Immature natural killer cell (primary cell): ENCODE data around the gene MEIS2. TPM values are rescaled to one million over a fixed set of nuclear protein-coding genes. Genes with fewer than 3 reads are reported as not detected.
A peak's percentile ranks its signal among the peaks of the same experiment; 100 is the strongest.

Experiments used
- DNase-seq, 3 donors: peaks; one replicate each; pipeline ENCODE4 v3.0.0; 2022; ENCODE audit warnings: mixed read lengths in 1 of 3
- H3K27ac Mint-ChIP-seq, 6 donors: one replicate each; pipeline ENCODE4 v1.8.0; 2020; ENCODE audit warnings: mixed read lengths in 6 of 6, mild to moderate bottlenecking in 5 of 6, inconsistent platforms in 4 of 6, moderate library complexity in 3 of 6
- H3K27me3 Mint-ChIP-seq, 3 donors: one replicate each; pipeline ENCODE4 v1.8.0; 2020 to 2021; ENCODE audit warnings: low read depth in 3 of 3, mild to moderate bottlenecking in 3 of 3, mixed read lengths in 3 of 3, moderate library complexity in 3 of 3, inconsistent platforms in 1 of 3
- H3K36me3 Mint-ChIP-seq, 3 donors: one replicate each; pipeline ENCODE4 v1.8.0; 2020; ENCODE audit warnings: mixed read lengths in 3 of 3, inconsistent platforms in 2 of 3, mild to moderate bottlenecking in 2 of 3
- H3K4me1 Mint-ChIP-seq, 2 donors: one replicate each; pipeline ENCODE4 v1.8.0; 2020; ENCODE audit warnings: inconsistent platforms in 2 of 2, mild to moderate bottlenecking in 2 of 2, mixed read lengths in 2 of 2, moderate library complexity in 1 of 2
- H3K4me3 Mint-ChIP-seq, 5 donors: one replicate each; pipeline ENCODE4 v1.8.0; 2020; ENCODE audit warnings: mild to moderate bottlenecking in 5 of 5, mixed read lengths in 5 of 5, inconsistent platforms in 3 of 5, moderate library complexity in 3 of 5
- H3K9me3 Mint-ChIP-seq, 6 donors: one replicate each; pipeline ENCODE4 v1.8.0; 2020; ENCODE audit warnings: mild to moderate bottlenecking in 6 of 6, mixed read lengths in 6 of 6, inconsistent platforms in 4 of 6, moderate library complexity in 3 of 6
- polyA plus RNA-seq, 3 donors: library from polyadenylated mRNA; unstranded; fragments of 300-500 nt; fragmentation: Illumina TruSeq; gene quantifications; one replicate each; pipeline ENCODE4 v1.2.3, GENCODE V29; 2021

The MEIS2 gene
- not detected for polyA plus RNA-seq

DNA sequence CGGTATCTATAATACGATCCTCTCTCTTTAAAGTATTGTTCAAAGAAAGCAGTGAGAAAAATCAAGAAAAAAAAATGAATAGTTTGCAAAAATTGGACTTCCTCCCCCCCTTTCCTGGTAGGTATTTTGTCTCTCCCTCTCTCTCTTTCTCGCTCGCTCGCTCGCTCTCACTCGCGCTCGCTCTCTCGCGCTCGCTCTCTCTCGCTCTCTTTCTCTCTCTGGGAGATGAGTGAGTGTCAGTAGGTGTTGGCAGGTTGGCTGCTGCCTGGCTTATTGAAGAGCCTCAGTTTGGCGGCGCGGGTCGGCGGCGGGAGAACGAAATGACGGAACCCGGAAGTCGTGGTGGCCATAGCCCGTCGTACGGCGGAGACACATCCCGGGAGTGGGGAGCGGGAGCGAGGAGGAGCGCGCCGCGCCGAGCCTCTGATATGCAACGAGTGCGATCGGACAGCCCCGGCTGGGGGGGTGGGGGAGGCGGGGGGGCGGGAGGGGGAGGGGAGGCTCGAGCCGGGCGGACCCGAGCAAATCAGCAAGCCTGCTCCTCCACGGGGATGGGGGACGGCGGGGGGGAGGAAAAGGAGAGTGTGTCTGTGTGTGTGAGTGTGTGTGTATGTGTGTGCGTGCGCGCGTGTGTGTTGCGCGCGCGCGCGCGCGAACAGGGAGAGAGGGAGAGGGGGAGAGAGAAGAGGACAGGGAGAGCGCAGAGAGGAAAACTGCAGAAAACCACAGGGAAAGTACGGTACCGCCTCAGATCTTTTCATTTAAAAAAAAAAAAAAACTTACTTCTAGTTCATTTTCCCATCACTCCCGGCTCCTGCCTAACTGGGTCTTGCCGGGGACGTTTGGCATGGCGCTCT, at the start of gene MEIS2:
TSS of gene MEIS2 (minus strand) at position 441 of the 857 bp plus-strand sequence. CDS start 1,083 bp downstream, outside the sequence.
- Mint-ChIP-seq H3K27me3 (peaks cover 29 to 64% (median 60%) of the 10 kb centered on the region in 3 donors), H3K4me3 (peak within 1 kb of the TSS; percentile 86 to 99 (median 97)), H3K9me3 (peaks cover 9 to 22% (median 11%) of the 10 kb centered on the region in 6 donors), H3K4me1 (peaks cover 49 to 63% of the 10 kb centered on the region in 2 donors), H3K27ac (peak within 1 kb of the TSS; percentile 40 to 73 (median 66)), H3K36me3 (peaks cover 0 to 3% (median 0%) of the 10 kb centered on the region in 3 donors)
- peak; percentile 28 to 37 (median 36) for DNase-seq

DNA sequence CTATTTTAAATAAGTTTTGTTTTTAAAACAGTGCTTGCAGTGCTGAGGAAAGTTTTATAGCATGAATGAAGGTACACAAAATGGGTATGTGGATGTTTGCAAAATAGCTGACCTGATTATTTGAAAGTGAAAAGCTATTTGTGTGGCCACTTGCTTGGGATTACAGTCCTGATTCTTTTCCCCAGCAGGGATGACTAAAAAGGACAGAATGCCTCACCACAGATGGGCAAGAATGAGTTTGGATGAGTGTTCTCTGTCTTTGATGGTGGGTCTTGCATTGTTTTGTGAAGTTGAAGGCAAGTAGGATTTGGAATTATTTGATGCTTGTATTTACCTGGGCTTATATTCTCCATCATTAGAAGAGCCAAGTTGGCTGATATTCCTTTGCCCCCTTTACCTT, 48.8 kb upstream of the MEIS2 start:
- H3K4me3 Mint-ChIP-seq = no peak overlapping the region
- peaks cover 0 to 6% (median 3%) of the 10 kb centered on the region in 6 donors for H3K9me3 Mint-ChIP-seq
- peaks cover 0 to 2% (median 0%) of the 10 kb centered on the region in 3 donors for H3K27me3 Mint-ChIP-seq
- H3K36me3 Mint-ChIP-seq = no peaks in the 10 kb centered on the region
- no peak for DNase-seq
- H3K27ac Mint-ChIP-seq = no peak overlapping the region
- no peaks in the 10 kb centered on the region for H3K4me1 Mint-ChIP-seq

DNA sequence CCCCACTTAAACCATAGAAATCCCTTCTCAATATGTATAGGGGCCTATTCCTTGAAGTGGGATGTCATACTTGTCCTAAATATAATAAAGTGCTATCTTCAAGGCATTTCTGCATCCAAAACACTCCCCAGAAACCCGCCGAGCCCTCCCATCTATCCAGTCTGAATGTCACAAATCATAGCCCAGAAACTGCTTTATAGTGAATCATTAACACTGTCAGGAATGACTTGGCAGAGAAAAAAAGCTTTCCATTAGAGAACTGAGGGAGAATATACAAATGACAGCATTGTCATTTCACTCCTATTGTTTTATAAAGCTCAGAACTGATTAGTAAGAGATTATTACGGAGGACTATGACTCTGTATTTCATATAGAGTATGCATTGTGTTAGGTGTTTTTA, 48.4 kb upstream of the MEIS2 start:
- H3K36me3 Mint-ChIP-seq = no peaks in the 10 kb centered on the region
- peaks cover 0 to 2% (median 0%) of the 10 kb centered on the region in 3 donors for H3K27me3 Mint-ChIP-seq
- DNase-seq = no peak
- H3K4me1 Mint-ChIP-seq = no peaks in the 10 kb centered on the region
- peaks cover 0 to 4% (median 3%) of the 10 kb centered on the region in 6 donors for H3K9me3 Mint-ChIP-seq
- H3K4me3 Mint-ChIP-seq = no peak overlapping the region
- no peak overlapping the region for H3K27ac Mint-ChIP-seq

- no peaks in the 10 kb centered on the region for H3K4me1 Mint-ChIP-seq
- no peaks in the 10 kb centered on the region for H3K27me3 Mint-ChIP-seq
- no peaks in the 10 kb centered on the region for H3K36me3 Mint-ChIP-seq
- no peak for DNase-seq
- H3K9me3 Mint-ChIP-seq = no peaks in the 10 kb centered on the region
- H3K4me3 Mint-ChIP-seq = no peak overlapping the region
- H3K27ac Mint-ChIP-seq = no peak overlapping the region
These were observed 43.0 kb upstream of the MEIS2 start for GRCh38 chr15:37143351-37143750.

DNA sequence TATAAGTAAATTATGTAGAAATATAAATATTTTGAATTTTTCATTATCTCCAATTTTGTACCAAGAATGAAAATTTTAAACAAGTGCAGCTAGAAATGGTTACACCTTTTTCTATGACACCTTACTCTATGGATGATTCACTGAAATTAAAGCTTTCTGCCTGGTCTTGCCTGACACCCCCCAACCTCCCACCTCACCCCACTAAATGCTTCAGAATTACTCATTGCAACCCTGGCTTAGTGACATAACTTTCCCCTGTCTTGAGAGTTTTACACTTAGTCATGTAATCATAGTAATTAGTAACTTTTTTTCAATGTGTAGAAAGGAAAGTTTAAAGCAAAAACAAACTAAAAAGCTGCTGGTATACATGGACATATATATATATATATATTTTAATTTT, 42.0 kb upstream of the MEIS2 start:
- Mint-ChIP-seq H3K4me1 (no peaks in the 10 kb centered on the region), H3K4me3 (no peak overlapping the region), H3K27me3 (peaks cover 0 to 3% (median 2%) of the 10 kb centered on the region in 3 donors), H3K27ac (no peak overlapping the region), H3K36me3 (no peaks in the 10 kb centered on the region), H3K9me3 (no peaks in the 10 kb centered on the region)
- DNase-seq = no peak

DNA sequence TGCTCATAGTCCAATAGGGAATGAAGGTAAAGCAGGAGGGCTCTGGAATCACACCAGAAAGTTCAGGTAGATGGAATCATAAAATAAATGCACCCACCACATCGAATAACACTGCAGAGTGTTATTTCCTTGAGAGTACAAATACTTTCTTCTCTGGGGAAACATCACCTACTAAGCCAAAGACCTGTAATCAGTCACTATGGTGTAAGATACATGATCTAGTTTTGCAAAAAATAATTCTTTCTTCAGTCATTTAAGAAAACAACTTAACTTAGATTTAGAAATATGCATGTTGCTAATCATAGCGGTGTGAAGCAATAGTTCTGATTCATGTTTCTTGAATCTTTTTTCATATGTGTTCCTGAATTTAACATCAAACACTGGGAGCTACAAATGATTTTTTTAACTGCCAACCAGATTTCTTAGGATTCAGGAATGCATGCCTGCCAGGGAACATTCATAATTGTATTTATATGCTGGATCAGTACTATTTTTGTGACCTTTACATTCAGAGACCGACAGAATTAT, 40.2 kb upstream of the MEIS2 start:
- Mint-ChIP-seq H3K36me3 (no peaks in the 10 kb centered on the region), H3K27me3 (peaks cover 0 to 3% (median 2%) of the 10 kb centered on the region in 3 donors), H3K4me1 (no peaks in the 10 kb centered on the region), H3K27ac (no peak overlapping the region), H3K4me3 (no peak overlapping the region), H3K9me3 (peaks cover 0 to 2% (median 0%) of the 10 kb centered on the region in 6 donors)
- no peak for DNase-seq

- Mint-ChIP-seq H3K4me1 (no peaks in the 10 kb centered on the region), H3K4me3 (no peak overlapping the region), H3K9me3 (peaks cover 0 to 2% (median 0%) of the 10 kb centered on the region in 6 donors), H3K27me3 (peaks cover 0 to 3% (median 2%) of the 10 kb centered on the region in 3 donors), H3K27ac (no peak overlapping the region), H3K36me3 (no peaks in the 10 kb centered on the region)
- no peak for DNase-seq
These were observed 38.4 kb upstream of the MEIS2 start for GRCh38 chr15:37138591-37139215.

DNA sequence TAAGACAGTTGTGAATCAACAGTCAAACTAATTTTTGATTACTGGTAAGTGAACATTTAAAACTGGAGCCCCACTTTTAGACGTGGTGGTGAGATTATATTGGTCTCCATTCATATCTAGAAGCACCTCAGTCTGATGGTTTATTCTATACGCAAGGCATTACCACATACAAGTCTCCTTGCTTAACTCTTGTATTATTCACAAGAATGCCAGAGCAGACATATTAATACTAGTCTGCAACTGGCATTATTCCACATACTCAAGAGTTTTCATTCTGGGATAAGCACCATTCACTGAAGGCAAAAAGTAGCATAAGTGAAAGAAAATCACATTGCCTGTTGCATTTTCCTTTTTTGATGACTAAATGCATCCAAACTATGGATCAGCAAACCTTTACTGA, 36.9 kb upstream of the MEIS2 start:
- H3K36me3 Mint-ChIP-seq = no peaks in the 10 kb centered on the region
- no peak overlapping the region for H3K4me3 Mint-ChIP-seq
- peaks cover 0 to 4% (median 3%) of the 10 kb centered on the region in 3 donors for H3K27me3 Mint-ChIP-seq
- H3K4me1 Mint-ChIP-seq = no peaks in the 10 kb centered on the region
- H3K27ac Mint-ChIP-seq = no peak overlapping the region
- DNase-seq = no peak
- H3K9me3 Mint-ChIP-seq = peaks cover 0 to 2% (median 0%) of the 10 kb centered on the region in 6 donors

GRCh38 chr15:37136666-37137065, 36.3 kb upstream of the MEIS2 start:
- no peak overlapping the region for H3K27ac Mint-ChIP-seq
- H3K36me3 Mint-ChIP-seq = no peaks in the 10 kb centered on the region
- peaks cover 0 to 4% (median 3%) of the 10 kb centered on the region in 3 donors for H3K27me3 Mint-ChIP-seq
- DNase-seq = no peak
- no peak overlapping the region for H3K4me3 Mint-ChIP-seq
- peaks cover 0 to 2% (median 0%) of the 10 kb centered on the region in 6 donors for H3K9me3 Mint-ChIP-seq
- no peaks in the 10 kb centered on the region for H3K4me1 Mint-ChIP-seq

DNA sequence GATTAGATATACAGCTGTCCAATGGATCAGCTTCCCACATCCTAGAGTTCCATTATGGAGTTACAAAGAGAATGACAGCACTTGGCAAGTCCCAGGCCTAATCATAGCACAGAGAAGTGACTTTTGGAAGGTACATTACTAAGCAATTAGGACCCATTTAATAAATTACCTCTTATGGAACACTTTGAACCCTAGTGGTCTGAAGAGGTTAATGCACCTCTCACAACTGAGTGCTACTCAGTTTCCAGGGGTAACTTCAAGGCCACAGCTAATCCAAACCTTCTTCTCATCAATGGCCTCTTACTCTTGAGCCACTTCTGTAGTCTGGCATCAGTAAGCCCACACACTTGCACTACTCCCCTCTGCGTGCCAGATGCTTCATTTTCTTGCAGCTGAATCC, 34.9 kb upstream of the MEIS2 start:
- Mint-ChIP-seq H3K27ac (no peak overlapping the region), H3K4me1 (no peaks in the 10 kb centered on the region), H3K36me3 (no peaks in the 10 kb centered on the region), H3K4me3 (no peak overlapping the region), H3K9me3 (peaks cover 0 to 2% (median 0%) of the 10 kb centered on the region in 6 donors), H3K27me3 (peaks cover 3 to 4% (median 3%) of the 10 kb centered on the region in 3 donors)
- no peak for DNase-seq

DNA sequence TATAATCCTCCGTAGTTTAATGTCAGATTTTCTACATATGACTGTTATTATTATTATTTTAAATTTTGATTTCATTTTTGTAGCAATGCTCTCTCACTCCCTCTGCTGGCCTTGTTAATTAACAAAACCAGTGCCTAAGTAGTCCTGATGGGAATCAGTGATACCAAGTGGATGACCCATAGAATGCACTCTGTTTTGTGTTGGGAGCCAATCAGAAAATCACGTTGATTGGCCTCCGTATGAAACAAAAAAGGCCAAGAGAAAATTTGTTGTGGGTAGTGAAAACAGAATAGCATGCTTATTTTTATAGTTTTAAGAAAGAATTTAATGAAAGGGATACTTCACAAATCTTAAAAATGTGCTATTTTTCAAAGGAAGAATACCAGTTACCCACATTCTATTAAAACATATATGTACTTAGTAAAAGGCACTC, 34.4 kb upstream of the MEIS2 start:
- Mint-ChIP-seq H3K9me3 (peaks cover 0 to 2% (median 0%) of the 10 kb centered on the region in 6 donors), H3K4me3 (no peak overlapping the region), H3K4me1 (no peaks in the 10 kb centered on the region), H3K36me3 (no peaks in the 10 kb centered on the region), H3K27me3 (peaks cover 3 to 4% (median 3%) of the 10 kb centered on the region in 3 donors), H3K27ac (no peak overlapping the region)
- DNase-seq = no peak

DNA sequence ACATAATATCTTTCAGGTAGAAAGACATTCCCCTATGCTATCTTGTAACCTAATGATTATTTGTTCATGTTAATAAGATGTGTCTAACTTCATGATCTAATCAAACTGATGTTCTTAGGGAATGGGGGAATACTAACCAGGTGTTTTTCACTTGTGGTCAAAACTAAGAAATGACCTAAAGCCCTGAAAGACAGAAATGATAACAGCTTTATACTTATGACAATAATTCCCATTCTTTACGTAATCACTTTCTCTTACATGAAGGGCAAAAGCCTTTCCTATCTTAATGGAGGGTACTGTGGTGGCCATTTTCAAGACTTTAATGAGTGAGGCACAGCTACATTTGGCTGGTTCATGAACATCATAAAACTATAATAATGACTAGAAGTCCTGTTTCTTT, 33.9 kb upstream of the MEIS2 start:
- no peaks in the 10 kb centered on the region for H3K4me1 Mint-ChIP-seq
- no peak overlapping the region for H3K4me3 Mint-ChIP-seq
- H3K9me3 Mint-ChIP-seq = peaks cover 0 to 2% (median 0%) of the 10 kb centered on the region in 6 donors
- H3K27ac Mint-ChIP-seq = no peak overlapping the region
- H3K36me3 Mint-ChIP-seq = no peaks in the 10 kb centered on the region
- no peak for DNase-seq
- H3K27me3 Mint-ChIP-seq = peaks cover 3 to 4% (median 3%) of the 10 kb centered on the region in 3 donors

DNA sequence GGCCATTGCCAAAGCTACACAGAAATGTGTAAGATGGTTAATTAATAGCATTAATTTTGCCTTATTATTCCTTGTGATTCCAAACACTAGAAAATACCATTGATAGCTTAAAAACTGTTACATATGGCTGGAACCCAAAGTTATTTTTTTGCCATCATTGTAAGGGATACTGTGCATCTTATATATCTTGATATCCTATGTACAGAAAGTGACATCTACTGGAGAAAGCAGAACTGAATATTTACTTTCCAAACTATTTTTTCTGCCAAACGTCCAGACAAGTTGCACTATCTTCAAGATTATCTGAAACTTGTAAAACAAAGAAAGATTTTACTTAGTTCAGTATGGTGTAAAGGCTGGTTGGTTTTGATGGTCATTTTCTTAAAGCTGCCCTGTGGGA, 33.3 kb upstream of the MEIS2 start:
- no peak for DNase-seq
- Mint-ChIP-seq H3K9me3 (peaks cover 0 to 2% (median 0%) of the 10 kb centered on the region in 6 donors), H3K4me1 (no peaks in the 10 kb centered on the region), H3K36me3 (no peaks in the 10 kb centered on the region), H3K4me3 (no peak overlapping the region), H3K27ac (no peak overlapping the region), H3K27me3 (peaks cover 3 to 4% (median 3%) of the 10 kb centered on the region in 3 donors)
